GM12892 (cell line): ENCODE data around the gene ANHX.

Experiments
- POLR2A ChIP-seq: IDR thresholded peaks from 2 replicates; pipeline ENCODE4 v1.6.1; 2011; ENCODE audit warnings: low read depth, low read length, control low read depth
- POLR2AphosphoS5 ChIP-seq: IDR thresholded peaks from 2 replicates; pipeline ENCODE4 v1.6.1; 2011; ENCODE audit warnings: low read depth, low read length, control low read depth
- TAF1 ChIP-seq: IDR thresholded peaks from 2 replicates; pipeline ENCODE4 v1.6.1; 2011; ENCODE audit warnings: low read depth, mild to moderate bottlenecking, control low read depth, low read length, borderline replicate concordance

- TF ChIP-seq POLR2A = no peak
- TF ChIP-seq POLR2AphosphoS5 = no peak
- no peak for TF ChIP-seq TAF1
These were observed 13.5 kb downstream of the ANHX start for GRCh38 chr12:133222211-133222610.
